Right renal pelvis (tissue), 4 donors: Measurements from ENCODE around the gene WDPCP. TPM values are rescaled to one million over a fixed set of nuclear protein-coding genes. Genes with fewer than 3 reads are reported as not detected.
"Not testable (repeated sequence)": the region's sequence is repeated elsewhere in the genome, so short reads cannot be mapped to it uniquely, and the experiment has no call there.

Experiments
- DNase-seq, 4 donors: peaks; one replicate each; pipeline ENCODE4 v3.0.0-alpha.2; 2013; ENCODE audit warnings: low read depth in 4 of 4, low spot score in 3 of 4, missing footprints in 1 of 4
- polyA plus RNA-seq, 4 donors: library from polyadenylated mRNA; unstranded; fragments of 120-200 nt; gene quantifications; one replicate each; pipeline ENCODE4 v1.2.1, GENCODE V29; 2013; ENCODE audit not compliant: insufficient read length in 4 of 4

The WDPCP gene
- polyA plus RNA-seq, 4 donors = 11.1 to 14.4 (median 13.1) TPM

GRCh38 chr2:63272560-63272959 is 315.7 kb downstream of the WDPCP start:
- DNase-seq = no peak

GRCh38 chr2:63270717-63271116 is 317.6 kb downstream of the WDPCP start:
- no peak for DNase-seq

- no peak for DNase-seq
Measured at GRCh38 chr2:63268946-63269345, 319.3 kb downstream of the WDPCP start.

- no peak for DNase-seq
Measured at GRCh38 chr2:63261137-63261621, 327.1 kb downstream of the WDPCP start.

- no peak for DNase-seq
Measured at GRCh38 chr2:63257473-63257872, 330.8 kb downstream of the WDPCP start.

GRCh38 chr2:63249161-63249560 is 339.1 kb downstream of the WDPCP start:
- DNase-seq = no peak

GRCh38 chr2:63242747-63243146 is 345.5 kb downstream of the WDPCP start:
- no peak for DNase-seq

- DNase-seq = no peak
Measured at GRCh38 chr2:63225964-63226686, 362.2 kb downstream of the WDPCP start.

GRCh38 chr2:63218800-63219526 is 369.3 kb downstream of the WDPCP start:
- DNase-seq = no peak

- no peak for DNase-seq
Measured at GRCh38 chr2:63195310-63195709, 393.0 kb downstream of the WDPCP start.

- no peak for DNase-seq
Measured at GRCh38 chr2:63194175-63194574, 394.1 kb downstream of the WDPCP start.

GRCh38 chr2:63192889-63193774 is 395.1 kb downstream of the WDPCP start:
- no peak for DNase-seq

- no peak for DNase-seq
Measured at GRCh38 chr2:63192169-63192888, 395.9 kb downstream of the WDPCP start.

- no peak for DNase-seq
Measured at GRCh38 chr2:63189026-63189425, 399.3 kb downstream of the WDPCP start.

- DNase-seq = no peak
Measured at GRCh38 chr2:63186331-63186730, 401.9 kb downstream of the WDPCP start.

- DNase-seq = no peak
Measured at GRCh38 chr2:63163161-63163820, 425.0 kb downstream of the WDPCP start.

- DNase-seq = no peak
Measured at GRCh38 chr2:63159262-63159661, 429.0 kb downstream of the WDPCP start.

- DNase-seq = not testable (repeated sequence)
Measured at GRCh38 chr2:63136683-63137082, 451.6 kb downstream of the WDPCP start.

GRCh38 chr2:63132020-63132419 is 456.3 kb downstream of the WDPCP start:
- no peak for DNase-seq

- DNase-seq = no peak
Measured at GRCh38 chr2:63131196-63131595, 457.1 kb downstream of the WDPCP start.
